ENCODE measurements around the gene MYCN.

DNA sequence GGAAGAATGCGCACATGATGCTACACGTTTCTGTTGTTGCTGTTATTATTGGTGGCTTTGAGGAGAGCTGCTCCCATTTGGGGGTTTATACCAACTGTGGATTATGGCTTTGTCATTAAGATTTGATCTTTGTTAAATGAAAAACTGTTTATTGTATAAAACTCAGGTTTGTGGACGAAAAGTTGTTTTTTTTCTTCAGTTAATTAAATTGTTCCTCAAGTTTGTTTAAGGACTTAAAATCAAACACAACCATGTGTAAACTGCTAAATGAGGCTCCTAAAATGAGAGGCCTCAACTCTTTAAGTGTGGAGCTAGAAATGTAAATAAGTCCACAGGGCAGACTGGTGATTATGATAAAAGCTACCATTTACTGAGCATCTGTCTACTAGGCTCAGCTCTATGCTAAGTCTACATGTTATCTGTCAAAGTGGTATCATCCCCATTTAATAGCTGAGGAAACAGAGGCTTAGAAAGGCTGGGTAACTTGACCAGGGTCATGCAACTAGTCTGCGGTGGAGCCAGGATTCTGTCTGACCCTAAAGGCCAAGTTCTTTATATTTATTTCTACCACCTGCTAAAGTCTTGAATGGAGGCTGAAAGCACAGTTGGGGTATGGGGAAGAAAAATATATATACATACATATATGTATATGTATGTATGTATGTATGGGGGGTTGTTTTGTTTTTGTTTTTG, 4.1 kb downstream of the MYCN start:
- TF ChIP-seq, protein P1, sequence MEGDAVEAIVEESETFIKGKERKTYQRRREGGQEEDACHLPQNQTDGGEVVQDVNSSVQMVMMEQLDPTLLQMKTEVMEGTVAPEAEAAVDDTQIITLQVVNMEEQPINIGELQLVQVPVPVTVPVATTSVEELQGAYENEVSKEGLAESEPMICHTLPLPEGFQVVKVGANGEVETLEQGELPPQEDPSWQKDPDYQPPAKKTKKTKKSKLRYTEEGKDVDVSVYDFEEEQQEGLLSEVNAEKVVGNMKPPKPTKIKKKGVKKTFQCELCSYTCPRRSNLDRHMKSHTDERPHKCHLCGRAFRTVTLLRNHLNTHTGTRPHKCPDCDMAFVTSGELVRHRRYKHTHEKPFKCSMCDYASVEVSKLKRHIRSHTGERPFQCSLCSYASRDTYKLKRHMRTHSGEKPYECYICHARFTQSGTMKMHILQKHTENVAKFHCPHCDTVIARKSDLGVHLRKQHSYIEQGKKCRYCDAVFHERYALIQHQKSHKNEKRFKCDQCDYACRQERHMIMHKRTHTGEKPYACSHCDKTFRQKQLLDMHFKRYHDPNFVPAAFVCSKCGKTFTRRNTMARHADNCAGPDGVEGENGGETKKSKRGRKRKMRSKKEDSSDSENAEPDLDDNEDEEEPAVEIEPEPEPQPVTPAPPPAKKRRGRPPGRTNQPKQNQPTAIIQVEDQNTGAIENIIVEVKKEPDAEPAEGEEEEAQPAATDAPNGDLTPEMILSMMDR (conservative IDR thresholded peaks at IDR 0.05 in 1 of 2, IDR thresholded peaks at IDR 0.05 in 1 of 2; ENCODE audit: low read depth in 1 of 2, low read length in 2 of 2) = no peak
- no peak for TF ChIP-seq EZH2 (IDR thresholded peaks at IDR 0.05; ENCODE audit: low read length, missing control alignments)

Data from fibroblast of lung (primary cell).